GM19452 (cell line): Measurements from ENCODE around the gene MLLT10.

Source experiments
- ATAC-seq: cut with Tn5 transposase; IDR thresholded peaks from one replicate; pipeline ENCODE4 v1.9.1; 2021; ENCODE audit not compliant: unreplicated experiment

MLLT10 gene

GRCh38 chr10:21516242-21517131 is 17.5 kb upstream of the MLLT10 start:
- ATAC-seq, result peak; percentile 50

DNA sequence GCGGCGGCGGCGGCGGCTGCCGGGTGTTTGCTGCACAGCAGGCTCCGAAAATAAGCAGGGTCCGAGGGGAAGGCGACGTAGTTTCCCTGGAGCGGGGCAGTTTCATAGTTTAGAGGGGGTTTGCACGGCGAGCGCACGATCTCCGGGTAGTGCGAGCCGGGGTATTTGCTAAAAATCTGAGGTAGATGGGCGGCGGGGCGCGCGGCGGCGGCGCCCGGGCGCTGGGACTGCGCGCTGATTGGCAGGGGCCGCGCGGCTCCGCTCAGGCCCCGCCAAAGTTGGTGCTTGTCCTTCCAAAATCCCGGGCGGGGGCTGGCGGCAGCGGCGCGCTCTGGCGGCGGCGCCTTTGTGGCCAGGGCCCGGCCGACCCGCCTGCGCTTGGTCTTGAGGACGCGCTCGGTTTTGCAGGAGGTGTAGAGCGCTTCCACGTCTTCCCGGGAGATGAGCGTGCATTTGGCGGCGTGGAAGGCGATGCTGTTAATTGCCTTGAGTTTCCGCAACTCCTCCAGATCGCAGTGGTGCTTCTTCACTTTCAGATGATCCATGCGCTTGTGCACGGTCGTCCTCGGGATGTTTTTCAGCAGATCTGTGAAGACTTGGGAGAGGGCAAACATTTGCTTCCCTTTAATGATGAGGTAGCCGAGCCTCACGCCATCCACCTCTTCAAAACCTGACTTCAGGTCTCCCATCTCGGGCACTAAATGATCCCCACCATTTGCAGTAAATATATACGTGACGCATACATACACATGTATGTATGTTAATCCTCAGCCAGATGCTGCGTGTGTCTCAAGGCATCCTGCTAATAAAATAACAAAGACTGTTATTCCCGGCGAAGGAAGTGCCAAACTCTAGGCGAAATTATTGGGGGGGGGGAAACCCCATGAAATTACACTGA is 16.6 kb upstream of the MLLT10 start:
- peak; percentile 54 for ATAC-seq

- ATAC-seq, result no peak
Observed at GRCh38 chr10:21518149-21518640, 15.8 kb upstream of the MLLT10 start.

GRCh38 chr10:21518641-21519396 is 15.2 kb upstream of the MLLT10 start:
- no peak for ATAC-seq

GRCh38 chr10:21519397-21519933 is 14.6 kb upstream of the MLLT10 start:
- no peak for ATAC-seq

DNA sequence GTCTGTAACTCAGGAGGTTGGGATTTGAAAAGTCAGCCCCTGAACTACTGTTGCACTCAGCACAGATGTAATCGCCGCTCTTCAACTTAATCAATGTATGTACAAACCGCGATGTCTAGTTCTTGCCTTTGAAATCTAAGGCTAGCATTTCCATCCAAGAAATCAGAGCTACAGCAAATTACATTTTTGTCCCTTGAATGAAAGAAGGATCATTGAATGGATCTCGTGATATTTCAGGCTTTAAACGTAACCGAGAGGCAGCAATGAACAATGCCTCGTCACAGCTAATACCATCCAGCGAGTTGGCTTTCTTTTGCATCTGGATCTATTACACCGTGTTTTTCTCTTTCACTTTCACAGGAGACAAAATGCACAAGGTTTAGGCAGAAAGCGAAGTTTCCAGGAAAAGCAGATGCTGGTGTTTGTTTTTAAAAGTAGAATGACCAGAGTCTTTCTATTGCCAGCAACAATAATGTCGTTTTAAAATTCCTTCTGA is 14.0 kb upstream of the MLLT10 start:
- ATAC-seq, result no peak

GRCh38 chr10:21520509-21520908 is 13.5 kb upstream of the MLLT10 start:
- ATAC-seq, result no peak

- ATAC-seq, result no peak
Observed at GRCh38 chr10:21520949-21521348, 13.1 kb upstream of the MLLT10 start.

DNA sequence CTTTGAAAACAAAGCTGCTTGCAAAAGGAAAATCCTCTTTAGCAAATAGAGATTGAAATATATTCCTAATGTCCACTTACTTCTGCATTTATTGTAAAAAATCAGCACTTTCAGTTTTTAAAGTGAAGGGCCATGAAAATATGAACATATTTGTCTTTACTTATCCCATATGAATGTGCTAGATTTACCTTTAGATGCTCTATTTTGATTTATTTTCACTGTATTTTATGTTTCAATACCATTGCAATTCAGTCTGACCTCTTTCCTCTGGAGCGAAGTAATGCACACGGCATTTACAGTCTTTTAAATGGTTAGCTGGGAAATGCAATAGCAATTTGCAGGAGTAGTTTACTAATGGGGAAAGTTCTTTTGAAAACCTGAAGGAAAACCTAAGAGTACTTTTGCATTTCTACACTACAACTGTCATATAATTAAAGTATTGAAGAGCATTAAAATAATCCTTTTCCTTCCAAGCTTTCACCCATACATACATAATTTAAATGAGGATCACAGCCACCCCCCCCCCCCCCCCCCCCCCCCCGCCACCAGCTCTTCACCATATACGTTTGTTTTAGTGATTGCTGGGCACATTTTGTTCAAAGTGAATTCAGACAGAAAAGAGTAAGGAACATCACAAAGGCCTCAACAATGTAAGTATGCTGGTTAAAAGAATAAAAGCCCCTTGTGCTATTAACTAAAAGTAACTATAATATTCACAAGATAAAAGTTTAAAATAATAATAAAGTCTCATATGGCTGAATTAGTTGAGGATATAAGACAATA is 12.1 kb upstream of the MLLT10 start:
- no peak for ATAC-seq

GRCh38 chr10:21522631-21523406 is 11.2 kb upstream of the MLLT10 start:
- ATAC-seq, result no peak

GRCh38 chr10:21523557-21524008 is 10.4 kb upstream of the MLLT10 start:
- ATAC-seq, result no peak

DNA sequence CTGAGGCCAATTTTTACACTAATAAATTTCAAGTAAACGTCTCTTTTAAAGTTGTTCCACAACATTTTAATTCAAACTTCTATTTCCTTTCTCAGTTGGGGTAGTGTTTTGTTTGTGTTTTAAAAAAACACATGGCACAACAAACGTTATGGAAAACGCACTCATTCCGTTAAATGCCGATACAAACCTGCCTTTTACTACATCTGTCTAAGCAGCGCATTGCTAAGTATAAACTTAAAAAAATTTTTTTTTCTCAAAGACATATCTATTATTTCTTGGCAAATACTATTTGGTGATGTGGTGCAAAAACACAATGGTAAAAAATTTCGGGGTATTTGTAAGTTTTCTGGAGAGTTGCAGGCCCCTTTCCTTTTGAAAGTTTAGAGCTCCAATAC is 9.9 kb upstream of the MLLT10 start:
- ATAC-seq, result no peak

DNA sequence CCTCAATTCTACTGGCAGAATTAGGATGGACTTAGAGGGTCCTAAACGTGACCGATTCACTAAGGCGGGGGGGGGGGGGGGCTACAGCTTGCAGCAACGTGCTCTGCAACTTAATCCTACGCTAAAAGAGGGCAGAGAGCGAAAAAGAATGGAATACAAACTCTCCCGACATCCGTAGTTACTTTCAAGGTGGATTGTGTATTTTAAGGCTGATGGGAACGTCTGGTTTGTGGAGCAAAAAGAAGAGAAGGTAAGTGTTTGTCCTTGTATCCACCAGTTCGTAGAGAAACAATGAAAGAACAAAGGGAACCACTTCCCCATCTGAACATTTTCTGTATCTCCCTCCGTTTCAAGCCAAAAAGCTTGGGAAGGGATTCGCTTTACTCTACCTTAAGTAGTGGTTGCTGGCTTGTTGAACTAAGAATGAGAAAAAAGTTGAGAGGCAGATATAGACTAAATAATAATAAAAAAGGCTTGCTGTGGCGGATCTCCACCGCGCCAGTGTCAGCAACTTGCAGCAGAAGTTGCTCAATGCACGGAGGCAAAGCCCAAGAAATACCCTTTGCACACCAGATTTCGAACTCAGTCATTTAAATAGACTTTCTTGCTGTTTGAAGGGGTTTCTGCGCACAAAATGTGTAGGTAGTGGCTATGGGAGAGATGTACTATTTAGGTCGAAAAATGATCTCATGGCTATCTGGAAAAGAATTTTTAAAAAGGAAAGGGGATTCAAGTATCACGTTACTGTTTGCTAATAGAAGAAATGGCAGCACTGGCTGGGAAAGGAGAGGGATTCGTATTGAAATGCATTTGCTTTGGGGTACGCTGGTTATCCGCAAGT is 9.3 kb upstream of the MLLT10 start:
- no peak for ATAC-seq

DNA sequence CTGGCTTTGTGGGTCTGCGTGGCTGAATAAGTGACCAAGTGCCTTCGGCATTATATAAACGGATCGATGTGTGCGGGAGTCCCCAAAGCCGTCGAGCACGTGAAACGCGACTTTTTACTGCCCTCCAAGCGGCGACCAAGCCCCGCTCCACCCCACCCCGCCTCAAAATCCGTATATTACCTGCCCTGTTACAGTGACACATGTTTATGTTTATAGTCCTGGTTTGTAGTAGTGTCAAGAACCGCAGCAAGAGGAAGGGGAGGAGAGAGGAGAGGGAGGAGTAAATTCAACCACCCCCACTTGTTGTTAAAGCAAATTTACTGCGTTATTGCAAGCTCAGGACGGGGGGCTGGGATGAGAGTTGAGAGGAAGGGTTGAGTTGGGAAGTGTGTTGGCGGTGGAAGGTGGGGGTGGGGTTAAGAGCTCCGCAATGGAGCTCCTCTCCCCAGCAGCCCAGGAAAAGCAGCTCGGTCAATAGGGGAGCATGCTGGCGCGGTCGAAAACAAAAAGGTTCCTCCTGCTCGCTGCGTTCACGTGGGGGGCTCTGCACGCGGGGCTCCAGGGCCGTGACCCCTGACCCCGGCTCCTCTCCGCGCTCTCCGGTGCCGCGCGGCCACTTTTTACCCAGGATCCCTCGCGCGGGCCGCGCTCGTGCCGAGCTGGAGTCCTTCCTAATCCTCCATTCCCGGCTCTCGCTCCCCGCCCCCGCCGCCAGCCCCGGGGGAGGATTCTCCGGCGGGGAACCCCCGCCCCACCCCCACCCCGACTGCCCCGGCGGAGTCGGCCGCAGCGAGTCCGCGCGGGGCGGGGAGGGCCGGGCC is 8.5 kb upstream of the MLLT10 start, which contains the start of gene SKIDA1:
TSS of gene SKIDA1 (minus strand) at position 316 of the 821 bp plus-strand sequence. CDS start 7,860 bp downstream, outside the sequence.
- peak; percentile 55 for ATAC-seq

DNA sequence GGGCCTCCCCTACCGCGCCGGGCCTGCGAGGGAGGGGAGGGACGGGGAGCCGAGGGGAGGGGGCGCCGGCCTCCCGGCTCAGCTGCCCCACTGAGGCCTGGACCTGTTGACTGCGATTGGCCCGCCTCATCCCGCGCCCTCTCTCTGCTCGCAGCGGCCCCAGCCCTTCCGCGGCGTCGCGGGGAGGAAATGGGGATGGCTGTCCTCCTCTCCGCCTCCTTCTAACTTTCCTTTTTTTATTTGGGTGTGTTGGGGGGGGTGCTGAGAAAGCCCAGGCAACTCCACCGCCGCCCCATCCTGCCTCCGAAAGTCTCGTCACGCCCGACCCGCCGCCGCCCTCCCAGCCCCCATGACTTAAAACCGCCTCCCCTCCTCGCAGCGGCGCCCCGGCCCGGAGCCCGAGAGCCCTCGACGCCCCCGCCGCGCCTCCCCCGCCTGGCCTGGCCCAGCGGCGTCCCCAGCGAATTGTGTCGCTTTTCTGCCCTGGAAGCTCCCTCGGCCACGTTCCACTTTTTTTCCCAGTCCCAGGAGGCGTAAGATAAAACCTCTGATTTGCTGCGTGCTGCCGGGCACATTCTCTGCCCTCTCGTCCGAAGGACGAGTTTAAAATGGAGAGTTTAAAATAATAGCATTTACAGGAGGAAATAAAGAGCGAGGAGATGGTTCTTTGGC is 7.7 kb upstream of the MLLT10 start:
- ATAC-seq, result peak; percentile 33

GRCh38 chr10:21526860-21527597 is 7.0 kb upstream of the MLLT10 start:
- ATAC-seq, result peak; percentile 42
